ENCODE measurements around the gene FHIT.

DNA sequence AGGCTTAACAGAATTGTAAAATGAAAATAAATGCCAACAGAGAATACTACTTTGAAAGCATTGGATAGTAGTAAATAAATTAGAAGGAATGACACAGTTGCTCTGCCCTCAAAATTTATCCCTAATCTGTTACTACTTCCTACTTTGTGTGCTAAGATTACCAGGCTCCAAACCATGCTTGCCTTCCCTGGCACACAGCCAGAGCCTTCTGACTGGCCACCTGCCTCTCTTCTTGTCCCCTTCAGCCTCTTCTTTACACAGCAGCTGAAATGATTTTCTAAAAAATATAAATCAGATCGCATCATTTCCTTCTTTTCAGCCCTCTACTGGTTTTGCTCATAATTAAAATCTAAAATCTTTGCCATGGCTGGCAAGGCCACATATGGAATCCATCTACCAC lies 334.1 kb downstream of the FHIT start:
- TF ChIP-seq RXRA (IDR thresholded peaks at IDR 0.05) (no peak), SP1 (IDR thresholded peaks at IDR 0.05) (no peak), NR2F2 (IDR thresholded peaks at IDR 0.05) (no peak)

All from liver (tissue), 2 donors.